Neural progenitor cell (in vitro differentiated cells): ENCODE measurements around the gene DEDD2. TPM values are rescaled to one million over a fixed set of nuclear protein-coding genes. Genes with fewer than 3 reads are reported as not detected.

Experiments used
- DNase-seq: peaks from one replicate; pipeline ENCODE4 v3.0.0-alpha.2; 2016; ENCODE audit warnings: low spot score
- H2AFZ ChIP-seq: fragments of 200-600 bp; sonication (generic); replicated peaks from 2 replicates; pipeline ENCODE4 v1.6.1; 2016; ENCODE audit warnings: antibody characterized with exemption
- H3F3A ChIP-seq: fragments of 200-600 bp; sonication (generic); 2 replicates; pipeline ENCODE4 v1.6.1; 2016; ENCODE audit warnings: antibody characterized with exemption, low read depth
- H3K27ac ChIP-seq: fragments of 200-600 bp; sonication (generic); 2 replicates; pipeline ENCODE4 v1.5.1; 2016; ENCODE audit warnings: mild to moderate bottlenecking
- H3K27me3 ChIP-seq: fragments of 200-600 bp; sonication (generic); 2 replicates; pipeline ENCODE4 v1.6.1; 2016; ENCODE audit warnings: mild to moderate bottlenecking, moderate library complexity
- H3K36me3 ChIP-seq: fragments of 200-600 bp; sonication (generic); 2 replicates; pipeline ENCODE4 v1.5.1; 2016
- H3K4me1 ChIP-seq: fragments of 200-600 bp; sonication (generic); 2 replicates; pipeline ENCODE4 v1.6.1; 2016; ENCODE audit warnings: mixed run types
- H3K4me2 ChIP-seq: fragments of 200-600 bp; sonication (generic); 2 replicates; pipeline ENCODE4 v1.6.1; 2016
- H3K4me3 ChIP-seq: fragments of 200-600 bp; sonication (generic); 2 replicates; pipeline ENCODE4 v1.5.1; 2016
- H3K79me2 ChIP-seq: fragments of 200-600 bp; sonication (generic); 2 replicates; pipeline ENCODE4 v1.6.1; 2016; ENCODE audit warnings: low read depth
- H3K9ac ChIP-seq: fragments of 200-600 bp; sonication (generic); 2 replicates; pipeline ENCODE4 v1.6.1; 2016
- H3K9me3 ChIP-seq: fragments of 200-600 bp; sonication (generic); 2 replicates; pipeline ENCODE4 v1.5.1; 2016; ENCODE audit warnings: low read depth
- H4K20me1 ChIP-seq: fragments of 200-600 bp; sonication (generic); 2 replicates; pipeline ENCODE4 v1.6.1; 2016; ENCODE audit warnings: low read depth
- H3K27ac Mint-ChIP-seq: 3 replicates; pipeline ENCODE4 v1.8.0; 2021; ENCODE audit warnings: mixed read lengths
- H3K27me3 Mint-ChIP-seq: 2 replicates; pipeline ENCODE4 v1.8.0; 2022; ENCODE audit warnings: low read depth, mild to moderate bottlenecking, inconsistent platforms, moderate library complexity, mixed read lengths; ENCODE audit not compliant: insufficient read depth
- H3K36me3 Mint-ChIP-seq: 3 replicates; pipeline ENCODE4 v1.8.0; 2021; ENCODE audit warnings: mixed read lengths
- H3K4me1 Mint-ChIP-seq: 3 replicates; pipeline ENCODE4 v1.8.0; 2021; ENCODE audit warnings: mixed read lengths
- H3K4me3 Mint-ChIP-seq: 3 replicates; pipeline ENCODE4 v1.8.0; 2021; ENCODE audit warnings: mild to moderate bottlenecking, moderate library complexity, mixed read lengths
- H3K9me3 Mint-ChIP-seq: 3 replicates; pipeline ENCODE4 v1.8.0; 2020; ENCODE audit warnings: mixed read lengths
- EZH2 ChIP-seq: fragments of 200-600 bp; sonication (generic); IDR thresholded peaks from 2 replicates; pipeline ENCODE4 v1.6.1; 2017; ENCODE audit warnings: antibody characterized with exemption, mild to moderate bottlenecking, moderate library complexity
- EZH2phosphoT487 ChIP-seq: fragments of 200-600 bp; sonication (generic); IDR thresholded peaks from 2 replicates; pipeline ENCODE4 v1.6.1; 2017; ENCODE audit warnings: antibody characterized with exemption
- total RNA-seq: library from RNA; depleted of rRNA; stranded (reverse); fragments of >200 nt; gene quantifications from 2 replicates; pipeline ENCODE4 v1.2.3, GENCODE V29; 2015; ENCODE audit warnings: low replicate concordance
- TF ChIP-seq, protein P1 (sequence below): fragments of 200-600 bp; sonication (generic); IDR thresholded peaks from 2 replicates; pipeline ENCODE4 v1.5.1; 2017; ENCODE audit warnings: antibody characterized with exemption, mild to moderate bottlenecking

Gene DEDD2
- total RNA-seq, 1 donor from 2014 or later = 19.8 TPM

GRCh38 chr19:42166316-42166715 lies 51.2 kb downstream of the DEDD2 start:
- Histone ChIP-seq H4K20me1 (peaks cover 8% of the 10 kb centered on the region), H3K4me2 (no peak overlapping the region), H2AFZ (no peak overlapping the region), H3K36me3 (no peaks in the 10 kb centered on the region), H3K9me3 (no peaks in the 10 kb centered on the region), H3K4me3 (no peak overlapping the region), H3K9ac (no peak overlapping the region), H3K27me3 (peaks cover 23% of the 10 kb centered on the region), H3F3A (peaks cover 5% of the 10 kb centered on the region), H3K27ac (no peak overlapping the region), H3K79me2 (no peaks in the 10 kb centered on the region), H3K4me1 (peaks cover 3% of the 10 kb centered on the region)
- Mint-ChIP-seq H3K27ac (no peak overlapping the region), H3K4me1 (peaks cover 27% of the 10 kb centered on the region), H3K4me3 (no peak overlapping the region), H3K27me3 (peaks cover 7% of the 10 kb centered on the region), H3K36me3 (no peaks in the 10 kb centered on the region), H3K9me3 (no peaks in the 10 kb centered on the region)
- DNase-seq = no peak
- TF ChIP-seq, protein P1, sequence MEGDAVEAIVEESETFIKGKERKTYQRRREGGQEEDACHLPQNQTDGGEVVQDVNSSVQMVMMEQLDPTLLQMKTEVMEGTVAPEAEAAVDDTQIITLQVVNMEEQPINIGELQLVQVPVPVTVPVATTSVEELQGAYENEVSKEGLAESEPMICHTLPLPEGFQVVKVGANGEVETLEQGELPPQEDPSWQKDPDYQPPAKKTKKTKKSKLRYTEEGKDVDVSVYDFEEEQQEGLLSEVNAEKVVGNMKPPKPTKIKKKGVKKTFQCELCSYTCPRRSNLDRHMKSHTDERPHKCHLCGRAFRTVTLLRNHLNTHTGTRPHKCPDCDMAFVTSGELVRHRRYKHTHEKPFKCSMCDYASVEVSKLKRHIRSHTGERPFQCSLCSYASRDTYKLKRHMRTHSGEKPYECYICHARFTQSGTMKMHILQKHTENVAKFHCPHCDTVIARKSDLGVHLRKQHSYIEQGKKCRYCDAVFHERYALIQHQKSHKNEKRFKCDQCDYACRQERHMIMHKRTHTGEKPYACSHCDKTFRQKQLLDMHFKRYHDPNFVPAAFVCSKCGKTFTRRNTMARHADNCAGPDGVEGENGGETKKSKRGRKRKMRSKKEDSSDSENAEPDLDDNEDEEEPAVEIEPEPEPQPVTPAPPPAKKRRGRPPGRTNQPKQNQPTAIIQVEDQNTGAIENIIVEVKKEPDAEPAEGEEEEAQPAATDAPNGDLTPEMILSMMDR = no peak
- no peak for TF ChIP-seq EZH2phosphoT487

DNA sequence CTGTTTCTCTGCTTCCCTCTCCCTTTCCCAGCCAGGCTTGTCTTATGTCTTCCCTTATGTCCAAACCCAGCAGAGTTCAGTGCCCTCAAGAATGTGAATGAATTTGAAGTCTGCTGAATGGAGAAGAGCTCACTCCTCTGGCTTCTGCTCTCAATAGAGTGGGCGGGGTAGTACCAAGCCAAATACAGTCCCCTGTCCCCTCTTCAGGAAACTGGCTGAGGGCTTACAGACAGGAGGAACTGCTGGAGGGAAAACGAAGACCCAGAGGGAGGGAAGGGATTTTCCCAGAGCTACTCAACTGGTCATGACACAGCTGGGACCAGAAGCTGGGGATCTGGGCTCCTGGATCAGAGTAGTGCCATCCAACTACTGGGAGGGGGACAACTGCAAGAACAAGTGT lies 52.3 kb downstream of the DEDD2 start:
- peaks cover 8% of the 10 kb centered on the region for H3K4me1 ChIP-seq
- no peak overlapping the region for H2AFZ ChIP-seq
- no peaks in the 10 kb centered on the region for H3K36me3 ChIP-seq
- H3F3A ChIP-seq = peaks cover 5% of the 10 kb centered on the region
- Mint-ChIP-seq H3K27me3 (peaks cover 8% of the 10 kb centered on the region), H3K9me3 (no peaks in the 10 kb centered on the region), H3K4me3 (no peak overlapping the region), H3K27ac (no peak overlapping the region), H3K4me1 (peaks cover 25% of the 10 kb centered on the region), H3K36me3 (no peaks in the 10 kb centered on the region)
- no peak overlapping the region for H3K27ac ChIP-seq
- DNase-seq = no peak
- H3K79me2 ChIP-seq = no peaks in the 10 kb centered on the region
- peaks cover 8% of the 10 kb centered on the region for H4K20me1 ChIP-seq
- no peak overlapping the region for H3K4me3 ChIP-seq
- H3K27me3 ChIP-seq = peaks cover 31% of the 10 kb centered on the region
- H3K9me3 ChIP-seq = no peaks in the 10 kb centered on the region
- no peak overlapping the region for H3K4me2 ChIP-seq
- no peak overlapping the region for H3K9ac ChIP-seq
- TF ChIP-seq EZH2phosphoT487 (no peak), EZH2 (no peak)
- TF ChIP-seq, protein P1 = no peak

- H2AFZ ChIP-seq = no peak overlapping the region
- Mint-ChIP-seq H3K27me3 (peaks cover 7% of the 10 kb centered on the region), H3K27ac (no peak overlapping the region), H3K4me1 (peaks cover 12% of the 10 kb centered on the region), H3K36me3 (no peaks in the 10 kb centered on the region), H3K4me3 (no peak overlapping the region), H3K9me3 (no peaks in the 10 kb centered on the region)
- H3F3A ChIP-seq = peaks cover 5% of the 10 kb centered on the region
- H4K20me1 ChIP-seq = peaks cover 8% of the 10 kb centered on the region
- H3K79me2 ChIP-seq = no peaks in the 10 kb centered on the region
- H3K4me3 ChIP-seq = no peak overlapping the region
- no peak overlapping the region for H3K4me2 ChIP-seq
- TF ChIP-seq EZH2 = no peak
- TF ChIP-seq EZH2phosphoT487 = no peak
- TF ChIP-seq, protein P1 = no peak
- no peaks in the 10 kb centered on the region for H3K36me3 ChIP-seq
- no peak for DNase-seq
- peaks cover 41% of the 10 kb centered on the region for H3K27me3 ChIP-seq
- H3K9ac ChIP-seq = no peak overlapping the region
- H3K4me1 ChIP-seq = peaks cover 8% of the 10 kb centered on the region
- H3K27ac ChIP-seq = no peak overlapping the region
- no peaks in the 10 kb centered on the region for H3K9me3 ChIP-seq
These were observed 55.7 kb downstream of the DEDD2 start for GRCh38 chr19:42161616-42162263.
